ENCODE data around the gene HLA-DOA. TPM values are rescaled to one million over a fixed set of nuclear protein-coding genes. Genes with fewer than 3 reads are reported as not detected.

The HLA-DOA gene
- total and polyA plus RNA-seq, 10 donors = 30.8 to 89.5 (median 56.2) TPM

DNA sequence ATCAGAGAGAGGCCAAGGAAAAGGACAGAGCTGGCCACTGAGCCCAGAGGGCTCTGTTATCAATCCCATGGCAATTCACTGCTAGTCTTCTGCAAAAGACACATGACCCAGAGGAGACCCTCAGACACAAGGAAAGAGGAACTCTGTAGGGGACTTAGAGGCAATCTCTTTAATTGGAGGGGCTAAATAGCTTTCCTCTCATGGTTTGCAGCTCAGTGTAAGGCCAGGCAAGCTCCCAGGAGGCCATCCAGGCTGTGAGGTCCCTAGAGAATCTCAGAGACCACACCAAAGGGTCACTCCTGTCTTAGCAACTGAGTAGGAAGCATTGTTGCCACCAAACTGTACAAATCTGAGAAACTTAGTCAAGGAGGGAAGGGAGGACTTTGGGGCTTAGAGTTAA, 10.0 kb upstream of the HLA-DOA start:
- intact Hi-C loops (cut with DNase I; ENCODE audit: low total_unique reads) = loop anchor here (5.0 to 10.0 kb wide), 2 partner anchors 53 to 125 kb away; partner anchors contain the start of gene HLA-DPA1
- TF ChIP-seq POLR2AphosphoS5 (IDR thresholded peaks at IDR 0.05) (no peak), POLR2A (IDR thresholded peaks at IDR 0.05) (no peak)
- TF ChIP-seq, protein P1, sequence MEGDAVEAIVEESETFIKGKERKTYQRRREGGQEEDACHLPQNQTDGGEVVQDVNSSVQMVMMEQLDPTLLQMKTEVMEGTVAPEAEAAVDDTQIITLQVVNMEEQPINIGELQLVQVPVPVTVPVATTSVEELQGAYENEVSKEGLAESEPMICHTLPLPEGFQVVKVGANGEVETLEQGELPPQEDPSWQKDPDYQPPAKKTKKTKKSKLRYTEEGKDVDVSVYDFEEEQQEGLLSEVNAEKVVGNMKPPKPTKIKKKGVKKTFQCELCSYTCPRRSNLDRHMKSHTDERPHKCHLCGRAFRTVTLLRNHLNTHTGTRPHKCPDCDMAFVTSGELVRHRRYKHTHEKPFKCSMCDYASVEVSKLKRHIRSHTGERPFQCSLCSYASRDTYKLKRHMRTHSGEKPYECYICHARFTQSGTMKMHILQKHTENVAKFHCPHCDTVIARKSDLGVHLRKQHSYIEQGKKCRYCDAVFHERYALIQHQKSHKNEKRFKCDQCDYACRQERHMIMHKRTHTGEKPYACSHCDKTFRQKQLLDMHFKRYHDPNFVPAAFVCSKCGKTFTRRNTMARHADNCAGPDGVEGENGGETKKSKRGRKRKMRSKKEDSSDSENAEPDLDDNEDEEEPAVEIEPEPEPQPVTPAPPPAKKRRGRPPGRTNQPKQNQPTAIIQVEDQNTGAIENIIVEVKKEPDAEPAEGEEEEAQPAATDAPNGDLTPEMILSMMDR (IDR thresholded peaks at IDR 0.05 in 8 of 11, conservative IDR thresholded peaks at IDR 0.05 in 3 of 11) = no peak
- Histone ChIP-seq H3K36me3 (no peaks in the 10 kb centered on the region), H3K9me3 (no peaks in the 10 kb centered on the region), H3K4me1 (peaks cover 32 to 59% (median 51%) of the 10 kb centered on the region in 6 donors), H3K27me3 (replicated peaks in 1 of 7) (no peaks in the 10 kb centered on the region), H3K4me3 (peak overlapping the region in 1 of 8 donors; percentile 47), H3K27ac (peak overlapping the region; percentile 87 to 95 (median 88))
- DNase-seq = no peak

DNA sequence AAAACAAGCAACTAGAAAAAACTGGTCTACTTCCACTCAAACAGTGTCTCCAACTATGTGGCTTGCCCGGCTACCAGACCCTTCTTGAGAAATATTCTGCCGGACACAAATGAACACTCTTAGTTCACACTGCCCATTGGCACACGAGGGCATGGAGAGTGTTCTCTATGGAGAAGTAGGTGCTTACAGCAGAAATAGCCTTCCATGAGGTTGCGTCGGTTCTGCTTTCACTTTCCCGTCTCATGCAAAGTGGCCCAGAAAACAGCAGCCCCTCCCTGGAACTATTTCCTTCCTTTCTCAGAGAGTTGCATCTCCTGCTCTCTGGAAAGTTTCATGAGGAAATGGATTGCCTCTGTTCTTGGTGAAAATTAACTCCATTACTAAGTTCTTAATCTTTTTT, 9.5 kb upstream of the HLA-DOA start:
- intact Hi-C loops (cut with DNase I; ENCODE audit: low total_unique reads) = loop anchor here (5.0 to 10.0 kb wide), 2 partner anchors 53 to 126 kb away; partner anchors contain the start of gene HLA-DPA1
- peak overlapping the region in 1 of 8 donors; percentile 47 for H3K4me3 ChIP-seq
- peak overlapping the region; percentile 87 to 95 (median 88) for H3K27ac ChIP-seq
- 0 to 4% (median 1%) methylated on average over 6 of the region's 6 CpGs for WGBS, 5 donors
- no peaks in the 10 kb centered on the region for H3K27me3 ChIP-seq (replicated peaks in 1 of 7)
- DNase-seq = peak; percentile 91
- TF ChIP-seq POLR2AphosphoS5 (IDR thresholded peaks at IDR 0.05) = peak in 2 of 3 donors; percentile 15 to 91
- TF ChIP-seq POLR2A (IDR thresholded peaks at IDR 0.05) = peak in 2 of 3 donors; percentile 48 to 94
- TF ChIP-seq, protein P1 (IDR thresholded peaks at IDR 0.05 in 8 of 11, conservative IDR thresholded peaks at IDR 0.05 in 3 of 11) = no peak
- peaks cover 32 to 59% (median 52%) of the 10 kb centered on the region in 6 donors for H3K4me1 ChIP-seq
- H3K36me3 ChIP-seq = no peaks in the 10 kb centered on the region
- H3K9me3 ChIP-seq = no peaks in the 10 kb centered on the region

DNA sequence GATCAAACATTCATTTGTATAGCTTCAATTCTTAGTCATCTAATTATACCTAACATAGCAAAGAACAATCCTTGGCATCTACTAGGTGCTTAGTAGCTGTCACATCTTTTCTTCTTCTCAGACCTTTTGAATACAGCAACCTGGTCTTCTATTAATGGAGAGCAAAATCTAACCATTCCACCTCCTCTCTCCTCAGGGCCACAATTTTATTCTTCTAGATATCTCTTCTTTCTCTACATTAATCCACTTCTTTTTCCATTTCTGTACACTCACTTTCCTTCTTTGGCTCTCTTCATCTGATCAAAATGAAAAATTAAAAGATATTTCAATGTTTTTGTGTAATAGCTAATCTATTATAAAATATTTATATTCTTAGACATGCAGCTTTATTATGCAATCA, 9.0 kb upstream of the HLA-DOA start:
- Histone ChIP-seq H3K9me3 (no peaks in the 10 kb centered on the region), H3K4me3 (peak overlapping the region in 1 of 8 donors; percentile 47), H3K27me3 (replicated peaks in 1 of 7) (no peaks in the 10 kb centered on the region), H3K4me1 (peaks cover 32 to 59% (median 52%) of the 10 kb centered on the region in 6 donors), H3K27ac (peak overlapping the region; percentile 87 to 95 (median 88)), H3K36me3 (no peaks in the 10 kb centered on the region)
- intact Hi-C loops (cut with DNase I; ENCODE audit: low total_unique reads) = loop anchor here (5.0 to 10.0 kb wide), 2 partner anchors 54 to 126 kb away; partner anchors contain the start of gene HLA-DPA1
- TF ChIP-seq POLR2AphosphoS5 (IDR thresholded peaks at IDR 0.05) (no peak), POLR2A (IDR thresholded peaks at IDR 0.05) (no peak)
- TF ChIP-seq, protein P1 (IDR thresholded peaks at IDR 0.05 in 8 of 11, conservative IDR thresholded peaks at IDR 0.05 in 3 of 11) = no peak
- no peak for DNase-seq

DNA sequence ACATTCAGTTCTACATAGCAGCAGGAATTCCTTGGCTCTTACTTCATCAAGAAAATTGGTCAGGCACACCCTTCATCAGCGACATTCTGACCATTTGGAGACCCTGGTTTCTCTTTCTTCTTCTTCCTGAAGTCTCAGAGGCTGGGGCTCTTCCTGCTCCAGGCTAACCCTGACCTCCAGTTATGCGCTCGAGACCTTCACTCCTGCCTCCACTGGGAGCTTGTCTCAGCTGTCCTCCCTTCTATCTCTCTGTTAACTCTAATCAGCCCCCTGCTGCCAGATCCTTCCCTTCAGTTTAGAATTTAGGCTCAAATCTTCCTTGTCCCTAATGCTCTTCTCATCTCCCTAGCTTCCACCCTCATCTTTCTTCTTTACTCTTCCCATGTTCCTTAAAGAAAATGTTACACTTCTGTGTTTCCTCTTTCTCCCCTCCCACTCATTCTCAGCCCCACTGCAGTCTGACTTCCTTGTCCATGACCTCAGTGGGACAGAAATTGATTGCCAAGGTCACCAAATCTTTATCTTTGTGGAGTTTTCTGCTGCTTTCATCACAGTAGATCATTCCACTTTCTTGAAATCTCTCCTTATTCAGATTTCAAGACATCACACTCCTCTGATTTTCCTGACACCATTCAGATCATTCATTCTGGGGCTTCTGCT, 8.4 kb upstream of the HLA-DOA start:
- intact Hi-C loops (cut with DNase I; ENCODE audit: low total_unique reads) = loop anchor here (5.0 to 10.0 kb wide), 2 partner anchors 54 to 127 kb away; partner anchors contain the start of gene HLA-DPA1
- Histone ChIP-seq H3K4me3 (no peak overlapping the region), H3K36me3 (no peaks in the 10 kb centered on the region)

More for the DNA sequence above, 8.4 kb upstream of the HLA-DOA start:
- no peak for DNase-seq
- H3K27me3 ChIP-seq (replicated peaks in 1 of 7) = no peaks in the 10 kb centered on the region
- no peak for TF ChIP-seq POLR2A (IDR thresholded peaks at IDR 0.05)
- TF ChIP-seq, protein P1 (IDR thresholded peaks at IDR 0.05 in 8 of 11, conservative IDR thresholded peaks at IDR 0.05 in 3 of 11) = no peak
- no peak for TF ChIP-seq POLR2AphosphoS5 (IDR thresholded peaks at IDR 0.05)
- 45 to 75% (median 57%) methylated on average over 3 of the region's 3 CpGs for WGBS, 5 donors
- no peaks in the 10 kb centered on the region for H3K9me3 ChIP-seq
- H3K27ac ChIP-seq = peak overlapping the region; percentile 87 to 95 (median 88)
- H3K4me1 ChIP-seq = peaks cover 32 to 59% (median 52%) of the 10 kb centered on the region in 6 donors
